HG02981 (cell line): Measurements from ENCODE around the gene COL5A1.

Source experiments
- ATAC-seq: cut with Tn5 transposase; IDR thresholded peaks from one replicate; pipeline ENCODE4 v1.9.1; 2021; ENCODE audit warnings: mild to moderate bottlenecking, moderate library complexity; ENCODE audit not compliant: unreplicated experiment

Gene COL5A1

DNA sequence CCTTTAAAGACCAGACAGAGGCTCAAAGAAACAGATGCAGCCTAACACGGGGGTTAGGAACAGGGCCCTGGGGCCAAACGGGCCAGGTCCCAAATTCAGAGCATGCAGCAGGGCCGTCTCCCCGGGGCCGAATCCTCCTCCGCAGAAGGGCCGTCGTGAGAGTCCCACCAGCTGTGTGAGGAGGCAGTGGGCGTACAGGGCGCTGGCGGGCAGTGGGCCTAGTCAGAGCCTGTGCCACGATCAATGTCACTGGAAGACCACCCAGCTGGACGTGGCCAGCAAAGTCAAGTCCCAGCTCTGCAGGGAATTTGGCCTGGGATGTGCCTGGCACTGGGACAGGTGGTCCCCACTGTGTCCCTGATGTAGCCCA is 223.2 kb downstream of the COL5A1 start:
- no peak for ATAC-seq

DNA sequence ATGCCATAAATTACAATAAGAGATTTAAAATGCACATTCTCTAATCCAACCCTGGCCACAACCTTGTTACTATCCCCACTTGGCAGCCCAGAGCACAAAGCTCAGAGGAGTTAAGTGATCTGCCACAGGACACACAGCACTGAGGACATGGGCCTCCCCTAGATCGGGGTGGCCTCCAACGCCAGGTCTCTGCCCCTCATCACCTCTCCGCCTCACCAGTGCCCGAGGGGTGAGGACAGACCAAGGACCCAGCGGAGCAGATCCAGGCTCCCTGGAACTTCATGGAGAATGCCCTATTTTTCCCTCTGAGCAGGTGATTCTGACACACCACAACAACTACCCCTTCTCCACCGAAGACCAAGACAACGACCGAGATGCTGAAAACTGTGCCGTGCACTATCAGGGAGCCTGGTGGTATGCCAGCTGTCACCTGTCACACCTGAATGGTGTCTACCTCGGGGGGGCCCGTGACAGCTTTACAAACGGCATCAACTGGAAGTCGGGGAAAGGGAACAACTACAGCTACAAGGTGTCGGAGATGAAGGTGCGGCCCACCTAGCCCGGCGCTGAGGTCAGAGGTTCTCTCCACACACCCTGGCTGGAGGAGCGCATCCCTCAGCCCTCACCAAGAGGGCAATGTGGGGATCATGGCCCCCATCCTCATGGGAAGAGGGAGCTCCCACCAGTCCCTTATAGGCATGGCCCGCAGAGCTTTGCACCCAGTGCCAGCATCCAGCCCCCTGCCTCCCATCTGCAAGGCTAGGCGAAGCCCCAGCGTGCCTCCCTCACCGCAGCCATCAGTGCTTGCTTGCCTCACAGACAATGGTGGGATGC is 226.5 kb downstream of the COL5A1 start:
- no peak for ATAC-seq

DNA sequence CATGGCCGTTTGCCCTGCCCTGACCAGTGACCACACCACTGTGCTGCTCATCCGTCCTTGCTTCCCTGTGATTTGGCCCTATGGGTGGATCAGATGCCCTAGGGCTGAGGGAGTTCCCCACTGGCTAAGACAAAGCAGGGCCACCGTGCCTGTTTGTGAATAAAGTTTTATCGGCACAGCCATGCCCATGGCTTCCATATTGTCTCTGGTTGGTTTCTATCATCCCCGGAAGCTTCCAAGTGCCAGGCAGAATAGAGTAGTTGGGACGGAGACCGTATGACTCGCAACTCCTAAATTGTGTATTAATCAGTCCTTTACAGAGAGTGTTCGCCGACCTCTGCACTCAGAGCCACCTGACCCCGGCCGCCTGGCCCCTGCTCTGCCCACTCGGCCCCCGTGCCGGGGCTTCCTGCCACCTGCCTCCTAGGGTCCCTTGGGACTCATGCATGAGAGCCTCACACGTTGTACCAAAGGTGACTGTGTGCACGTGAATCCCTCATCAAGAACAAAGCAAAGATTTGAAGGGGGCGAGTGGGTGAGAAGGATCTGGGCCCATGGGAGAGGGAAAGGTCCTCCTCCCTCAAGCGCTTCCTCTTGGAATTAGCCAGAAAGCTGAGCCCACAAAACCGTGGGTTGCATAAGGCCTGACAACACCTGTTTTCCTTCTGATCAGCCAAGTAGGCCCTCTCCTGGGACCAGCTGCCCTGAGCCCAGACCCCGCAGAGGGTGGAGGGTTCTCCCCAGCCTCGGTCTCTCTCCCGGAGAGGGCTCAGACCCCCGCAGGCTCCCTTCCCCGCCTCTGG is 227.3 kb downstream of the COL5A1 start:
- no peak for ATAC-seq

DNA sequence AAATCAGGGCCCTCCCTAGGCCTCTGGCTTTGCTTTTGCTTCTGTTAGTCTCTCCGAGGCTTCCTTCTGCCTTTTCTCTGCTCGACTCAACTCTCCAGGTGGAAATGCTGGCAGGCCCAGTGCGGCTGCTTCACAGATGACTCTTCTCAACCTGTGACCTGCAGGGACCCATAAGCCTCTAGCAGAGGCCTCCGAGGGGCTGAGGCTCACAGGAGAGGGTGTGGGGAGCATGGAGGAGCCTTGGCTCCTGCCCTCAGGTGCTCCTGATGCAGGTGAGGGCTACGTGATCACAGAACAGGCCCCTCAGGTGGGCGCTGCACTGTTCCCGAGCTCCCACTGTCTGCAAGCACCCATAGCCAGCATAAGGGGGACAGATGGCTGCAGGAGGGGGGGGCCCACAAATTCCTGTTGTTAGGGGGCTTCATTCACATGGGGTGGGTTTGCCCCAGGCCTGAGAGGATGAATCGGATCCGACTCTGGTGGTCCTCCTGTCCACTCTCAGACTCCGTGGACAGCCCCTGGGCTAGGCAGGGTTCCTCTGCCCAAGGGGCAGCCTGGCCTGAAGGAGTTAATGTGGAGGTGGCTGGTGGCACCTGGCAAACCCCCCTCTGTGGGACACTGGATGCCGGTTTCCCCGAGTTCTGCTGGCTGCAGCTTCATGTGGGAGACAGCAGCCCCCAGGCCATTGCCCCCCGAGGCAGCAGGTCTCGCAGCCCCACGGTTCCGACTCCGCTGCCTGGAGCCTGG is 228.1 kb downstream of the COL5A1 start:
- ATAC-seq, result no peak

DNA sequence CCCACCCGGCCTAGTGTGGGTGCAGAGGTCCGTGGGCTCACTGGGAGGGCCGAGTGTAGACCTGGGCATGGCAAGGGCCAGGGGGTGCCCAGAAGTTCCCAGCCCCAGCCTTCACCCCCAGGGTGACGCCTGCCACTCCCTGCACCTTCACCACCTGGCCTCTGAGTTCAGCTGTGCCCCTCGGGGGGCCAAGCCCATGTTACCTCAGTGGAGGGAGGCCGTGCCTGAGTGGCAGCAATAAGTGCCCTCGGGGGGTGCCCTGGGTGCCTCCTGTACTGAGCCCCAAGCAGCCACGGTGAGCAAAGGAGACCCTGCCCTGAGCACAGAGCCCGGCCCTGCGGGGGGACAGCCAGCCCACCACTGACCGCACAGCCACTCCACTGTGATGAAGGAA is 228.7 kb downstream of the COL5A1 start:
- ATAC-seq, result no peak

DNA sequence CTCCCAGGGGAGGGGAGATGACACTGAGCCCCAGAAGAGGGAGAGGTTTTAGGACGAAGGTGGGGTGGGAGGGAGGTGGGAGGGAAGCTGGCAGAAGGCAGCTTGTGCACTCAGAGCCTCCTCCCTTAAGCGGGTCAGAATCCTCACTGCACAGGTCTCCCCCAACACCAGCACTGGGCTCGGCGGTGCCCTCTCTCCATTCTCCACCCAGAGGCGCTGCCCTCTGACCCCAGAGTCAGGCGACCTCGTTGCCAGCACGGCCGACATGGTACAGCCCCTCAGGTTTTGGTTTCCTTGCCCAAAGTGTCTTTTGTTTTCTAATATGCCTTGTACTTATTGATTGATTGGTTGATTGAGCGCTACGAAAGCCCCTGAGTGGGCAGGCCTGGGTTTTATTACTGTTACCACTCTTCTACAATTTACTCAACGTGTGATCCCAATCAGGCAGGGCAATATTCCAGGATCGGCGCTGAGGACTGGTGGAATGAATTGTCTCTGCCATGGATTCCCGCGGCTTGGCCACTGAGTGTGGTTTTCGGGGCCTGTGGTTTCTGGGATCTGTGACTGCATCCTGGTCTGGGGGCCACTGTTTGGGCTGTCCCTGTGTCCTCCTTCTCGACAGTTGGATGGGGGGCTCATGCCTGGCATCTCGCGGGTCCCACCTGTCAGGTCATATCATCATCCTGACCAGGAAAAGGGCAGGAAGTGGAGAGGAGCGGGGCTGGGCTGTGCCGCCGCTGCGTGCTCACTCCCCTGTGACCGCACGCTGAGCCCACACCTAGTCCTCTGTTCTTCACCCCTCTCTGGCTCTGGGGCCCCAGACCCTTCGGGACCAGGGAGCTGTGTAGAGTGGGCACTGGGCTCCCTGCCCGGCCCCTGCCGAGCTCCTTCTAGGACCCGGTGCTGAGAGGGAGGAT is 229.4 kb downstream of the COL5A1 start:
- no peak for ATAC-seq

DNA sequence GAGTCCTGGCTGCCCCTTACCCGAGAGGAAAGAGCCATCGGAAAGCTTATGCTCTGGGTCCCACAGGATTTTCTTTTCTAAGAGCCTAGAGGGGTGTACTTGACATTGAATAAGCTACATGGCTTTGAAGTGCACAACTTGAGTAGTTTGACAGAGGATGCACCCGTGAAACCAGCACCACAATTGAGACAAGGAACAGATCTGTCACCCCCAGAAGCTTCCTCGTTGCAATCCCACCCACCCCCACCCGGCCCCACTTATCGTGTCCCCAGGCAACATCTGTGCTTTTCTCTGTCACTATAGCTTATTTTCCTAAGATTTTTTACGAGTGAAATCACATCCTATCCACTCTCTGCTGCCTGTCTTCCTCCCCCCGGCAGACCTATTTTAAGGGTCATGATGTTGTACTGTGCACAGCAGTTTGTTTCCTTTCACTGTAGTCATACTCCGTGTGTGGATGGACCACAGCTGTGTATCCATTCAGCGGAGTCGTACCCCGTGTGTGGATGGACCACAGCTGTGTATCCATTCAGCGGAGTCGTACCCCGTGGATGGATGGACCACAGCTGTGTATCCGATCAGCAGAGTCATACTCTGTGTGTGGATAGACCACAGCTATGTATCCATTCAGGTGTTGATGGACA is 230.2 kb downstream of the COL5A1 start:
- ATAC-seq, result no peak

DNA sequence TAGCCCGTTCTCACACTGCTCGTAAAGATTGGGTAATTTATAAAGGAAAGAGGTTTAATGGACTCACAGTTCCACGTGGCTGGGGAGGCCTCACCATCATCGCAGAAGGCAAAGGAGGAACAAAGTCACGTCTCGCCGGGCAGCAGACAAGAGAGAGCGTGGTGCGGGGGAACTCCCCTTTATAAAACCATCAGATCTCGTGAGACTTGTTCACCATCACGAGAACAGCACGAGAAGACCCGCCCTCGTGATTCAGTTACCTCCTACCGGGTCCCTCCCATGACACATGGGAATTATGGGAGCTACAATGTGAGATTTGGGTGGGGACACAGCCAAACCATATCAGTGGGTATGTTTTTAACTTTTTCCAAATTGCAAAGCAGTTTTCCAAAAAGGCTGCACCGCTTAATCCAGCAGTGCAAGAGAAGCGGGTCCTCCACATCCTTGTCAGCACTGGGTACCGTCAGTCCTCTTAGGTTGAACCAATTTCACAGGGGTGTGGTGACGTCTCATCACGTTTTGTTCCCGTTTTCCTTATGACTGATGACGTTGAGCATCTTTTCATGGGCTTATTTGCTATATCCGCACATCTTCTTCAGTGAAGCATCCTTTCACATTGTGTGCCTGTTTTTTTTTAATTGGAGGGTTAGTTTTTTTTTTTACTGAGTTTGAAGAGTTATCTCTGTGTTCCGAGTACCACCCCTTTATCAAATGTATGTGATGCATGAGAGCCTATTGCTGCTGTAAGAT is 231.1 kb downstream of the COL5A1 start:
- ATAC-seq, result no peak

DNA sequence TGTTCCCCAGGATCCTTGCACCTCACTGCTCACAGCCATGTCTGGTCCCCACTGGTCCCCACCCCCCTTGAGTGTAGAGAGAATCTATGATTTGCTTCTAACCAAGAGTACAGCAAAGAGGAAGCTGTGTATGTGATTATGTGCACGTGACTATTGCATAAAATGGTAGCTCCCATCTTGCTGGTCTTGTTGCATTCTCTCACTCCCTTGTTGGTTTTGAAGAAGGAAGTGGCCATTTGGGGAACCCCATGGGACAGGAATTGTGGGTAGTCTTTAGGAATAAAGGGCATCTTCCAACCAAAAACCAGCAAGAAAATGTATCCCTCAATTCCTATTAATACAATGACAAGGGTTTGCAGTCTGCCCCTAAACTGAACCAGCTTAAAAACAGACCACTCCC is 233.8 kb downstream of the COL5A1 start:
- ATAC-seq, result no peak

DNA sequence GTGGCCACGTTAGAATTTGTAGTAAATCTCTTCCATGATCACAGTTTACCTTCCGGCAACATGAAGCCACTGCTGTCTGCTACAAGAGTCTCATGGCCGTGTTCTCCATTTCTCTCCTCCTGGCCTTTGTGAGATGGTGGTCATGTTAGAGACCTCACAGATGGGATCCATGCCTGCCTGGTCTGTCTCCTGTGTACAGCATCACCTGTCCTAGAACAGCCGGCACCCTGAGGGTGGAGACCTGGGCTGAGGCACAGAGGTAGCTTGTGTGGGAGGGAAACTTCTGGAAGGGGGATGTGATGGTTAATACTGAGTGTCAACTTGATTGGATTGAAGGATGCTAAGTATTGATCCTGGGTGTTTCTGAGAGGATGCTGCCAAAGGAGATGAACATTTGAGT is 235.9 kb downstream of the COL5A1 start:
- no peak for ATAC-seq

DNA sequence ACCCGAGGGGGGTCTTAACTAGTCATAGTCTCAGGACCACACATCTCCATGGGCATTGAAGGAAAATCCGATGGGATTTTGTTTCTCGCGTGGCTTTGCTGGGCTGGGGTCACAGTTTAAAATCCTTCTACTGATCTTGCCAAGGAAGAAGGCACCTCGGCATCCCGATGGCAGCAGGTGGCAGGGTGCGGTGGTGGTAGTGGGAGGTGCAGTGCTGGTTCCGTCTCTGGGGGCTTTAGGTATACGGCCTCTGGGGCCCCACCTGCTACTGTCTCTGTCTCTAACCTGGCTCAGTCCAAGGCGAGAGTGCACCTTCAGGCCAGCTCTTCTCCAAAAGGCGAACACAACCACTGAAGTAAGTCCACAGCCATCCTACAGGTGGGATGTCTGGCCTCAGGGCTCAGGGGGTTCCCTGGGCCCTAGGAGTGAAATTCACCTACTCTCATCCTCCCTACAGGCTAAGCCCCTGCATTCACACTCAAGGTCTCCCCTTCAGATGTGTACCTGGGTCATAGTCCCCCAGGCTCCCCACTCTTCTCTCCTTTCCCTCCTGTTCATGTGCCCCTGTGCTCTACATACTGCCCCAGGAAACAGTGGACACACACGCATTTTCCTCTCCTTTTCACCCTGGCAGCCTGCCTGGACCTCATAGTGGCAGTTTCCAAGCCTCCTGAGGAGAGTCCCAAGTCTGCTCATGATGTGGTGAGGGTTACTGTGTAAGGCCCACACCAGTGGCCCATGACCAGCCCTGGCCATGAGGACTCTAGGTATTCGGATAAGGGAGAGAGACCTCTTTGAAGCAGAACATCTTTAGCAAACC is 238.3 kb downstream of the COL5A1 start:
- ATAC-seq, result no peak

DNA sequence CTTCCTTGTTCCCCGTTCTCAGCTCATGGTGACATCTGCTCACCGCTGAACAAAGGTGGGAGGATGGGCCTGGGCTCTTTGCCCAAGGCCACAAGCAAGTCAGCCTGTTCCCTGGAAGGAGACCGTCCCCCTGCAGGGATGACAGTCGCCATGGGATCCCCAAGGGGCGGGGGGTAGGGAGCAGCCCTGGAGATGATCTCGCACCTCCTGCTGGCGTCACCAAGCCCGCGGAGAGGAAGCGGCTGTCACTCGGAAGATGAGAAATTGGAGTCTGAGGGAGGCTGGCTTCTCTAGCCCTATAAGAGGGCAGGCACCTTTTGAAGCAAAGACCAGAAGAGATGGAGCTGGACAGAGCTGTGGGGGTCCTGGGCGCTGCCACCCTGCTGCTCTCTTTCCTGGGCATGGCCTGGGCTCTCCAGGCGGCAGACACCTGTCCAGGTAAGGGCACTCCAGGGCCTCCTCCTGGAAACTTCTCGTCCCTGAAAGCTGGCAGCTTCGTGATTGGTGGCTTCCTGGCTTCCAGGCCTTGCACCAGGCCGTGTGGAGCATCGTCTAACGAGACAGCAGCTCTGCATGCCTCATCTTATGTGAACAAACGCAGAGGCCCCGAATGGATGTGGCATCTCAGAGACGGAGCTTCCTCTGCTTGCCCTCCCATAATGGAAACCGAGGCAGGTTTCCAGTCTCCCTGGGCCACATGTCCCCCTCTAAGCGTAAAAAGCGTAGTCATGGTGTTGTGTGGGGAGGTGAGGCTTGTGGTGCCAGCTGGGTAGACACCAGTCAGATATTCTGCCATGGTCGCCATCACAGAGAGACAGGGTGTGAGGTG is 239.1 kb downstream of the COL5A1 start, which contains the start of gene FCN2:
Gene FCN2 (plus strand): TSS at position 327 of the 829 bp plus-strand sequence. CDS start 12 bp downstream, at position 339.
- ATAC-seq, result no peak

DNA sequence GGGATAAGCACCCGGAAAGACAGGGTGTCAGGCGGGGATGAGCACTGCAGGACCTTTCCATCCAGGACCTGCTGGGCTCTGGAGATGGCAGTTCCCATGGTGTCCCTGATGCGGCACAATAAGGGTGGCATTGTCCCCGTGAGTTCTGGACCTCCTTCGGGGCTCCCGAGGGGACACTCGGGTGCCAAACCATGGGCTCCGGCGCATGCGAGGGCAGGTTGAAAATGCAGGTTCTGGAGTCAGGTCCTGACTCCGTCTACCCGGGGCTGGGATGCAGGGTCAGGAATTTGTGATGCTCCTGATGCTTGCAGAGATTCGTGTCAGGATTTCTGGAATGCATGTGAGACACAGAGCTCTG is 239.7 kb downstream of the COL5A1 start:
- ATAC-seq, result no peak

DNA sequence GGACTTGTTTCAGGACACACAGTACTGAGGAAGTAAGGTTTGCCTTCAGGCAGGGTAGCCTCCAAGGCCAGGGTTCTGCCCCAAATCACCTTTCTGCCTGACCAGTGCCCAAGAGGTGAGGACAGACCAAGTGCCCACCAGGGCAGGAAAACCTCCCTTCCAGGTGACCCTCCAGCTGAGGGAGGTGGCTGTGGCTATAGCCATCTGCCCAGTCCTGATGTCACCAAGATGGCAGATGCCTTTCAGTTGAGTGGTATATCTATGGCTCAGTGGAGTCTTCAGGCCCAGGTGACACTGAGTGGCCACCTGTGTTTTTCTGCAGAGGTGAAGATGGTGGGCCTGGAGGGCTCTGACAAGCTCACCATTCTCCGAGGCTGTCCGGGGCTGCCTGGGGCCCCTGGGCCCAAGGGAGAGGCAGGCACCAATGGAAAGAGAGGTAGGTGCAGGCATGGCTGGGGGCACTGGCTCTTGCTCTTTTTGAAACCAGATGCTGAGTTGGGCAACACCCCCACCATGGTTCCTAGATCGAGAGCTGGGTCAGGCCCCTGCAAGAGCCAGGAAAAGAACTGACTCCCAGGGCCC is 240.7 kb downstream of the COL5A1 start:
- ATAC-seq, result no peak

DNA sequence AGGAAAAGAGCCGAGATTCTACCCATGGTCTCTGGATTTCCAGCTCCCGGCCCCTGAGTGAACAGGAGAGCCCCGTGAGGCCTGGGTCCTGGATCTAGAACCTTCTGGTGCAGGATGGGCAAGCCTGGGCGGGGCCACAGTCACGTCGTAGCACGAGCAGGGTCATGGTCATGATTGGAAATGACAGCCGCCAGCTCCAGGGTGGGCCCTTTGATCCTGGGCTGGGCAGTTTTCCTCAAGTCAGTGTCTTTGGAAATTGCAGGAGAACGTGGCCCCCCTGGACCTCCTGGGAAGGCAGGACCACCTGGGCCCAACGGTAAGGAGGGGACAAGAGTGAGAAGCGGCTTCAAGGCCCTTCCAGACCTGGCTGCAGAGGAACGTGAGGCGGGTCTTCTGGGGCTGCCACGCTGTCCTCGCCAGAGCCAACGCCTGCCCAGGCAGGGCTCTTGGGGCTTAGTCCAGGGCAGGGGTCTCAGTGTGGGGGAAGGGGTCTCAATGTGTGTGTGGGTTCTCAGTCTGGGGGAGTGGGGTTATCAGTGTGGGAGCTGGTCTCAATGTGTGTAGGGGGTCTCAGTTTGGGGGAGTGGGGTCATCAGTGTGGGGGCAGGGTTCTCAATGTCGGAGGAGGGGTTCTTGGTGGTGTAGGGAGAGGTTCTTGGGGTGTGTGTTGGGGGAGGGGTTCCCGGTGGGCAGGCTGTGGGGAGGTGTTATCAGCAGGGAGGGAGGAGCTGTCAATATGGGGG is 241.6 kb downstream of the COL5A1 start:
- ATAC-seq, result no peak

DNA sequence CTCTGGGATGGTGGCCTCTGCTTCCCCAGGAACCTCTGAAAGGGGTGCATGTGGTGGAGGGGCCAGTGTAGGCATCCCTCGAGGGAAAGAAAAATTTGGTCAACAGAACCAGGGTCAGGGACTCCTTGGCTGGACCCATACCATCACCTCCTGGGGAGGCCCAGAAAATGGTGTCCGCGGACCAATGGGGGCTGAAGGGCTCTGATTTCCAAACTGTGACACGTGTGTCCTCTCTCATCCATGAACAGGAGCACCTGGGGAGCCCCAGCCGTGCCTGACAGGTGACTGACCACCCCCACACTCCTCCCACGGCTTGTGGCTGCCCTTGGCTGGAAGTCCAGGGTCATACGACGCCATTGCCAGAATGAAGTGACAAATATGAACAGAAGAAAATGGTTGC is 242.9 kb downstream of the COL5A1 start:
- no peak for ATAC-seq
